ENCODE results near the gene COPG1.
"Not testable (repeated sequence)": the region's sequence is repeated elsewhere in the genome, so short reads cannot be mapped to it uniquely, and the experiment has no call there.

- TF ChIP-seq CTCF (IDR thresholded peaks at IDR 0.05; ENCODE audit: insufficient read depth, low read depth, low read length); EZH2 (IDR thresholded peaks at IDR 0.05; ENCODE audit: insufficient read depth, low read length): not testable (repeated sequence)
Measured at GRCh38 chr3:129224387-129224786, 25.0 kb upstream of the COPG1 start.

All from astrocyte (in vitro differentiated cells and primary cell).